HG03139 (cell line): ENCODE data around the gene CHSY3.

Experiments
- ATAC-seq: cut with Tn5 transposase; IDR thresholded peaks from one replicate; pipeline ENCODE4 v1.9.1; 2021; ENCODE audit not compliant: unreplicated experiment

CHSY3 gene

DNA sequence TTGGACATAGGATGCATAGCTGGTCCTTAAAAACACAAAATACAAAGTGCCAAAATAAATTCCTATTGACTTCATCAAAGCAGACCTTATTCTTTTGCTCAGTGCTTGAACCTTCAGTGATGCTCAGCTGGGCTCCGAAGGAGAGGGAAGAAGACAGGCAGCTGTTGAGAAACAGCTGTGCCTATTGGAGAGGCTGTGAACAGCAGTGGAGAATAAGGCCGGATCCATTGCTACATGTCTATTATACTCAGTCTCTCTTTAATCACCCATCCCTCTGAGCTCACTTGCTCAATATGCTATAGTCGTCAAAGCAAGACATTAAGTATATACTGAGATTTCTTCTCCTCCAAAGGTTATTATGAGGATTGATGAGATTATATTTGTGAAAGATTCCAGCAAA is 174.4 kb downstream of the CHSY3 start:
- no peak for ATAC-seq

- no peak for ATAC-seq
Measured at GRCh38 chr5:130090569-130091270, 186.5 kb downstream of the CHSY3 start.

DNA sequence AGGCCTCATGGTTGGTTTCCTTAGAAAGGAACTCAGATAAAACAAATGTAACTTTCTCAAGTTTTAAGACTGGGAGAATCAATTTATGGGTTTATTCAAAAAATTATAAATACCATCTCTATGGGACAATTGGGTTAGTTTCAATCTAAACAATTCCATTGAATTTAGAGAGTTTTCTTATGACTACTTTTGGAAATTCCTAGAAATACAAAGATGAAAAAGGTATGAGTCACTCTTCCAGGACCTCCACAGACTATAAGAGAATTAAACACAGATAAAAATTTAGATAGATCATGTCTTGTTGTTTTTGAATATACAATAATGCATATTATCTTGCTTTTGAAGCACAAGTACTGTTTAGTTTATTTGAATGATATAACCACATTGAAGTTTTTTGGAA is 188.7 kb downstream of the CHSY3 start:
- no peak for ATAC-seq

GRCh38 chr5:130096483-130096882 is 192.2 kb downstream of the CHSY3 start:
- ATAC-seq, result no peak

DNA sequence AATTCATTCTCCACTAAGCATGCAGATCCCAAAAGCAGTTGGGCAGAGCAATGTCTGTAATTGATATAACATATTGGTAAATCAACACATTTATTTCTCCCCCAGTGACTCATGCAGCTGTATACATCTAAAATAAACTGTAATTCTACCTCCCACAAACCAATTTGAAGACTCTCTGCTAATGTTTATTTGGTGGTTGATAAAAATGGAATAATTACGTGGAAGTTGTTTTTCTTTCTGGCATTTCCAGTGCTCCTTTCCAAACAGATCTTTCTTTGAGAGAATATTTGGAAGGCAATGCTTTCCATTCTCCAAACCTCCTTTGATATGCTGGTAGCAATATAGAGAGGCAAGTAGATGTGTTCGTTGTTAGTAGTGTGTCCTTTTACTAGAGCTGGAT is 194.7 kb downstream of the CHSY3 start:
- ATAC-seq, result no peak

GRCh38 chr5:130102375-130102774 is 198.1 kb downstream of the CHSY3 start:
- no peak for ATAC-seq

GRCh38 chr5:130102960-130103359 is 198.7 kb downstream of the CHSY3 start:
- ATAC-seq, result no peak

- no peak for ATAC-seq
Measured at GRCh38 chr5:130104895-130105688, 200.8 kb downstream of the CHSY3 start.

DNA sequence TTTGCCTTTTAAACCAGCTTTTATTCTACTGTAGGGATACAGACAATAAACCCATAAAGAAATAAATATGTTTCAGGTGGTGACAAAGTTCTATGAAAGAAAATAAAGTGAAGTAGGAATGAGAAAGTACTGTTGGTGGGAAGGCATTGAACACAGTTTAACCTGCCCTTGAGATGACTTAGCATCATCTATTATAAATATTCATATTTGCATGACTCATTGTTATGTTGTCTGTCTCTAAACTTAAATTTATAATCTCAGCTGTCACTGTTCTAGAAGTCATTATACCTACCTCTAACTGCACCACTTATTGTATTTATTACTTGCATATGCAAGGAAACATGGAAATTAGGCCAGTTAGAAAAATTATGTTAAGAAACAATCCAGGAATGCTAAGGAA is 202.2 kb downstream of the CHSY3 start:
- no peak for ATAC-seq

DNA sequence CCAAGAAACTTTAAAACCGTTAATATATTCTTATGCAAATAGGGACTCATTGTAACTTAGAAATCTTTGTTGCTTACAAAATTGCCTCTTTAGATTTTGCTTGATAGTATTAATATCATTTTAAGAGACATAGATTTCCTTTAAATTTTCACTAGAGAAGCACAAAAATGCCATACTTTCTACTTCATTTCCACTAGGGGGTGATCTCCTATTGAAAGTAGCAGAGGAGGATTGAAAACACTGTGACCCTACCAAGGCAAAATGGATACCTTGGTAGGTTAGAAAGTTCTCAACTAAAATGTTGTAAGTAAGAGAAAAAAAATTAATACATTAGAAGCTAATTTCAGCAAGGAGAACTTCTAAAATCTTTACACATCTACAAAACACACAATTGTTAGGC is 204.9 kb downstream of the CHSY3 start:
- ATAC-seq, result no peak

DNA sequence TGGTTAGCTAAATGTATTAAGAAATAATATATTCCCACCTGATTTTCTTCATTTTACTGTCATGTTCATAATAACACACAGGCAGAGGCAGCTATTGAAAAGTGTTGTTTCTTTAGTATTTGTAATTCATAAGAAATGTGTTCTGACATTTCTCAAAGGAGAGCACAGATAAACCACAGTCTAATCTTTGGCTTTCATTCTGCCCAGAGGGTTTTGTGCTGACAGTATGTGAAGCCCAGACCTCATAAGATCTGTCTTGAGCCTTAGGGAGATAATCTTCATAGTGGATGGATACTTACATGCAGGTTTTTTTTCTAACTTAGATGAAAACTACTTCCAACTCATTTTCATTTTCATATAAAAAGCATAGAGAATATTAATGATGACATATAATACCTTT is 206.1 kb downstream of the CHSY3 start:
- ATAC-seq, result no peak

- ATAC-seq, result no peak
Measured at GRCh38 chr5:130111746-130112145, 207.5 kb downstream of the CHSY3 start.

GRCh38 chr5:130112246-130112645 is 208.0 kb downstream of the CHSY3 start:
- peak; percentile 86 for ATAC-seq

DNA sequence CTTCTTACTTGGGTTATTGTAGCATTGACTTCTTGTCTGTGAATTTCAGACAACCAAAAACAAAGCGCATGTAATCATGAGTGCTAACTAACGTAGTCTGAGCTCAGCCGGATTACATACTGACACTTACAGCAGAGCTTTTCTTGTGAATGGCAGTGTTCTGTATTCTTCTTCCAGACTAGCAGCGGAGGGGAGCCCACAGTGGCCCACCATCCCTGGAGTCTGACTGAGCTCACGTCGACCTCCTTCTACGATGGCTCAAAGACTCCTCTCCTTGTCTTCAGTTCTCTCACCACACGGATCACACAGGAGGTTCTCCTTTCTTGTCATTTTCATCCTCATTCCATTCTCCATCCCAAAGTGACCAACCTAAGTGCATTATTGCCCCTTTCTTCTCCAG is 211.4 kb downstream of the CHSY3 start:
- ATAC-seq, result no peak

DNA sequence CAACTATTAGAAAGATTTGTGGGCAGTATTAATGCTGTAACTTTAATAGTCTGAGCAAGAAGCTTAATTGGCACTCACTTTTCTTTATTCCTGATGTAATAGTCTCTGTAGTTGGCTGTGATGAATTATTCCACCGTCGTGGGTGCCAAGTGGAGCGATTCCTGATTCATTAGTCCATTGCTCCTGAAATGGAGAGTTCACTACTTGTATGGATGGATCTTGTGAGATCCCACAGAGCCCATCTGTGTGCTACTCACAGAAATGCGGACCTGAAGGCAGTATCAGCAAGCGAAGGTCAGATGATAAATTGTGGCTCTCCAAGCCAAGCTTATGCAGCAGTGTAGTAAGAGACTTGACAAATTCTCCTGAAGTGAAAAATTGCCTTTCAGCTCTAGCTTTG is 212.2 kb downstream of the CHSY3 start:
- ATAC-seq, result no peak

DNA sequence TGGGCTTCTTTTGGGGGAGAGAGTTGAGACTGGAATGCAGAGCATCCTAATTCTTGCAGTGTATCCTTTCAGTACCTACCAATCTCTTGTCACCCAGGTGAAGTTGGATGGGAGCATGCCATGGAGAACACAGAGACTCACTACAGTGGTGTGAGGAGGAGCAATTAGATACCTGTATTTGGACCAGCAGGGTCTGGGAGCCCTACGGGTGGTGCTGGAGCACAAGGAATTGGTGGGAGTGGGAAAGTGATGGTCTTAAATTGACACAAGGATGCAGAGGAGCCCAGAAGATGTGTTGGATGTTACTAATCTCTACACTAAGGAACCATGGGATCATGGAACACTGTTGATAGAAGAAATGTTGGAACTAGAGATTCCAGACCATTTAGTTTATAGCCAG is 212.7 kb downstream of the CHSY3 start:
- no peak for ATAC-seq

- no peak for ATAC-seq
Measured at GRCh38 chr5:130126746-130127145, 222.5 kb downstream of the CHSY3 start.

- ATAC-seq, result no peak
Measured at GRCh38 chr5:130135506-130135905, 231.2 kb downstream of the CHSY3 start.

- no peak for ATAC-seq
Measured at GRCh38 chr5:130136300-130136699, 232.0 kb downstream of the CHSY3 start.

DNA sequence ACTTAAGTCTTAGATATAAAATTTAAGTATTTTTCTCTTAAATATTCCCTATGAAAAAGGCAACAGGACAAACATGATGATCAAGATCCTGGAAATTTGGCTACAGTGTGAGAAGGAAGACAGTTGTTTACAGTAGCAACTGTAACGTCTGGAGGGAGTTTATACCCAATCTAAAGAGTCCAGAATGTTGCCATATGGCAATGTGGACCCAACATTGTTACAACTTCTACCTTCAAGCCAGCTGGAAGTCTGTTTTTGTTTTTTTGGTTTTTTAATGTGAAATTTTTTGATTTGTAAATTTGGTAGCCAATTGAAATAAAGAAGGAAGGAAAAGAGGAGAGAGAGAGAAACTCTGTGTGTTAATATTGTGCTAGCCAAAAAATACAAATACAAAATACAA is 233.4 kb downstream of the CHSY3 start:
- ATAC-seq, result no peak

DNA sequence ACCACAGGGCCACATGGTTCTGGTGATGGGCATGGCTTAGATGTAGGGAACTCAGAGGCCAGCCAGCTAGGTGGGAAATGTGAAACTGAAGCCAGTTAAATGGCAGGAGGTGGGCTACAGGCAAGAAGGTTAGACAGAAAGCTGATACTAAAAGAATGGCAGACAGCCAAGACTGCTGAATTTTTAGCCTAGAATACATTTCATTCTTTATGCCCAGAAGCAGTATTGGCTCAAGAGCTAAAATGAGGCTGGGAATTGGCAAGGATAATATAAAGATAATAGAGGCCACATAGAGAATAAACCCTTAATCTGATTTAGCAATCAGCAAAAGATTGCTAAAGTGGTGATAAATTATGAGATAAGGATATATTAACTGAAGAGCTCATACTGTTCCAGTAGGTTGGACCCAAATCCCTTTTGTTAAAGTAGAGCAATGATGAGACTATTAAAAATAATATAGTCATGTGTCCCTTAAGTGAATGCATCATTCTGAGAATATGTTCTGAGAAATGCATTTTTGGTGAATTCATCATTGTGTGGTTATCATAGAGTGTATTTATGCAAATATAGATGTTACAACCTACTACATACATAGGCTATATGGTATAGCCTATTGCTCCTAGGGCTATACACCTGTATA is 234.3 kb downstream of the CHSY3 start:
- ATAC-seq, result no peak

DNA sequence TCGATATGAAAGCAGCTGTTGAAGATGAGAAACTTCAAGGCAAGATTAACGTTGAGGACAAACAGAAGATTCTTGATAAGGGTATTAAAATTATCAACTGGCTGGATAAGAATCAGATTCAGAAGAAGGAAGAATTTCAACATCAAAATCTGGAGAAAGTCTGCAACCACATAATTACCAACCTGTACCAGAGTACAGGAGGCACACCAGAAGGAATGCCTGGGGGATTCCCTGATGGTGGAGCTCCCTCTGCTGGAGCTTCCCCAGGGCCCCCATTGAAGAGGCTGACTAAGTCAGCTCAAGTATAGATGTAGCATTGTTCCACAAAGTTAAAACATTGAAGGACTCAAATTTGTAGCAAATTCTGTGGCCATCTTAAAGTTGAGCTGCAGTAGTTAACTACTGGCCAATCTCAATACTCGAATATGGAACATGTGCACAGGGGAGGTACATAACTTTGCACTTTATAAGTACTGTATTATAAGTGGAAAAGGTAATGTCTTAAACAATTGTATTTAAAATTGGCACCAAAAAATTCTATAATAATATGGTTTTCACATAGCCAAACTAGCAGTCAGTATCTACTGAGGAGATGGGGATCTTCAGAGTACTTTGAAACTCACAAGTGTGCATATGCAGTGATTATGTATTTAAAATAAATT is 237.5 kb downstream of the CHSY3 start:
- ATAC-seq, result no peak
